Kidney (tissue), 14 donors: Measurements from ENCODE around the gene DUSP8. TPM values are rescaled to one million over a fixed set of nuclear protein-coding genes. Genes with fewer than 3 reads are reported as not detected.

Experiments
- DNase-seq, 5 donors: peaks; one replicate each; pipeline ENCODE4 v3.0.0-alpha.2; 2013 to 2020
- FAIRE-seq: peaks from 2 replicates; lab custom pipeline; 2012; peaks lifted over from hg19 to GRCh38; lab: Jason Lieb, UNC
- H3K27ac ChIP-seq, 2 donors: one replicate each; pipeline ENCODE4 v1.7.0; 2013; ENCODE audit warnings: low read depth in 2 of 2, low read length in 2 of 2, inconsistent platforms in 1 of 2
- H3K27me3 ChIP-seq: one replicate; pipeline ENCODE4 v1.7.1; 2013; ENCODE audit warnings: low read length, inconsistent platforms; ENCODE audit not compliant: control insufficient read depth, insufficient read depth
- H3K36me3 ChIP-seq, 3 donors: one replicate each; pipeline versions ENCODE4 v1.7.0 to v1.7.1; 2013; ENCODE audit warnings: low read length in 3 of 3, control low read depth in 1 of 3, inconsistent platforms in 1 of 3; ENCODE audit not compliant: insufficient read depth in 3 of 3, control insufficient read depth in 2 of 3
- H3K4me1 ChIP-seq, 3 donors: one replicate each; pipeline versions ENCODE4 v1.7.0 to v1.7.1; 2013; ENCODE audit warnings: low read length in 3 of 3, inconsistent platforms in 1 of 3, low read depth in 1 of 3; ENCODE audit not compliant: control insufficient read depth in 2 of 3, insufficient read depth in 2 of 3
- H3K4me3 ChIP-seq, 3 donors: one replicate each; pipeline versions ENCODE4 v1.7.0 to v1.8.1; 2013; ENCODE audit warnings: low read length in 3 of 3, control low read depth in 1 of 3, inconsistent platforms in 1 of 3
- H3K9ac ChIP-seq, 3 donors: one replicate each; pipeline versions ENCODE4 v1.7.0 to v1.7.1; 2013; ENCODE audit warnings: low read length in 3 of 3, control low read depth in 1 of 3, inconsistent platforms in 1 of 3
- H3K9me3 ChIP-seq, 3 donors: one replicate each; pipeline versions ENCODE4 v1.7.0 to v1.7.1; 2013; ENCODE audit warnings: low read length in 3 of 3, control low read depth in 1 of 3, inconsistent platforms in 1 of 3; ENCODE audit not compliant: control insufficient read depth in 2 of 3, insufficient read depth in 1 of 3
- CTCF ChIP-seq: IDR thresholded peaks from 3 replicates; pipeline ENCODE4 v1.5.1; 2012; ENCODE audit warnings: mild to moderate bottlenecking, moderate library complexity, borderline replicate concordance; ENCODE audit not compliant: insufficient read depth; ENCODE audit errors: extremely low read depth
- intact Hi-C: fragments of 100-400 bp; cut with DNase I; formaldehyde crosslinking; loops from one replicate; pipeline ENCODE4 v1.11.1; 2022
- polyA plus RNA-seq: library from polyadenylated mRNA; stranded (reverse); fragments of 350-450 nt; fragmentation: Illumina TruSeq; extraction: RNeasy Lipid Tissue Mini Kit (QIAGEN cat#74804); gene quantifications from one replicate; pipeline ENCODE4 v1.2.3, GENCODE V29; 2014; ENCODE audit warnings: low read depth, low replicate concordance; ENCODE audit not compliant: insufficient read depth
- total RNA-seq: library from RNA; stranded (reverse); fragmentation: NEBNext Ultra II Directional; extraction: Animal tissue kit (Norgen Biotek cat#: 25700); gene quantifications from one replicate; pipeline ENCODE4 v1.2.1, GENCODE V29; 2021
- donor health status: control.
- donor health status: control.
- donor health status: control.
- donor health status: control.
- donor health status: control.
- donor health status: DM: yes; HTN: yes; CAD: no.
- donor health status: Normal renal cell carcinoma (clear cell type).

The DUSP8 gene
- total and polyA plus RNA-seq, 2 donors from 2014 or later, result 1.9 to 9.1 TPM

GRCh38 chr11:1567052-1567720 lies 4.9 kb downstream of the DUSP8 start:
- FAIRE-seq (no peak), DNase-seq (peak in 2 of 5 donors; percentile 58 to 68)
- no peaks in the 10 kb centered on the region for H3K9me3 ChIP-seq
- no peak for TF ChIP-seq CTCF
- H3K4me1 ChIP-seq, result peaks cover 0 to 6% (median 0%) of the 10 kb centered on the region in 3 donors
- H3K9ac ChIP-seq, result no peak overlapping the region
- H3K36me3 ChIP-seq, result no peaks in the 10 kb centered on the region
- no peak overlapping the region for H3K4me3 ChIP-seq
- H3K27me3 ChIP-seq, result no peaks in the 10 kb centered on the region
- intact Hi-C loops, result no loop called here
- H3K27ac ChIP-seq, result no peak overlapping the region

DNA sequence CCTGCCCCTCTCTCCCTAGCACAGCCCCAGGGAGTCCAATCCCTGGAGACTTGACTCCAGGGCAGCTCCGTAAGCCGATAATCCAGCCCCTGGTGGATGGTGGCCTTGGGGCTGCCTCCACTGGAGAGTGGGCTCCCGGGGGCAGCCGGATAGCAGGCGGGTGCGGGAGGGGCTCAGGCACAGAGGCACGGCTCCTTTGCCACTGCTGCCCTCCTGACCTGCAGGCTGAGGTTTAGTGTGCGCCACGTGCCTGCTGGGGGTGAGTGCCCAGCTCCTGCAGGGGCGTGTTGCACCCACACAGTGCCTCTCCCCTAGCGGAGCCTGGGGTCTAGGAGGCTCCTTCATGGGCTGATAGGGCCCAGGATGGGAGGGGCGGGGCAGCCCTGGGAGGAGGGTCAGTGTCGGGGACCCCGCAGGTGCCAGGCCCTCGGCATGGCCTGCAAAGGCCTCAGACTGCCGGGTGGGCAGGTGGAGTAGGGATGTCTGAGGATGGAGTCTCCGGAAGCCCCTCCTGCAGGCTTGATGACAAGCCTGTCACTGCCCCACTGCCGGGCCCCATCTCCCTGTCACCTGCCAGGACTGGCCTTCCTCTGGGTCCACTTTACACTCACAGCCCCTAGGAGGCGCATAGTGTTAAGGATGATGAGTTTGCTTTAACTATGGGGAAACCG lies 5.6 kb downstream of the DUSP8 start:
- TF ChIP-seq CTCF, result no peak
- Histone ChIP-seq H3K4me3 (no peak overlapping the region), H3K36me3 (no peaks in the 10 kb centered on the region), H3K27me3 (no peaks in the 10 kb centered on the region), H3K9ac (no peak overlapping the region), H3K9me3 (no peaks in the 10 kb centered on the region), H3K27ac (no peak overlapping the region), H3K4me1 (peaks cover 0 to 6% (median 0%) of the 10 kb centered on the region in 3 donors)
- no peak for FAIRE-seq
- peak in 2 of 5 donors; percentile 57 to 72 for DNase-seq
- intact Hi-C loops, result no loop called here

DNA sequence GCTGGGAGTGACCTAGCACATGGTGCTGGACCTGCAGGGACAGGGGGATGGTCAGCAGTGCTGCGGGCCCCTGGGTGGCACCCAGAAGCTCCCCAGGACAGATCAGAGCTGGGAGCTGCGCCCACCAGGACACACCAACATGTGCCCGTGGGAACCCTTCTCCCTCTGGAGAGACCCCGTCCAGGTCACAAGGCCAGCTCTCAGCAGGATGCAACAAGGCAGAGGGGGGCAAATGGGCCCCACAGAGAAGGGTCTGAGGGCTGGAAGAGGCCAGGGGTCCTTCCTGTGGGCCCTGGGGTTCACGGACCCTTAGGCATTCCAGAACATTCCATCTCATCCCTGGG lies 6.2 kb downstream of the DUSP8 start:
- Histone ChIP-seq H3K27me3 (no peaks in the 10 kb centered on the region), H3K9ac (no peak overlapping the region), H3K9me3 (no peaks in the 10 kb centered on the region), H3K4me3 (no peak overlapping the region), H3K27ac (no peak overlapping the region), H3K36me3 (no peaks in the 10 kb centered on the region), H3K4me1 (peaks cover 0 to 6% (median 0%) of the 10 kb centered on the region in 3 donors)
- FAIRE-seq (no peak), DNase-seq (no peak)
- intact Hi-C loops, result no loop called here
- no peak for TF ChIP-seq CTCF
